ENCODE results near the gene GFI1B. TPM values are rescaled to one million over a fixed set of nuclear protein-coding genes. Genes with fewer than 3 reads are reported as not detected.

GFI1B gene
- total and polyA plus RNA-seq, 2 of the 13 experiments (the other 11 are each of a cell fraction or from before 2014, with no cell fraction given) = 0.15 to 0.51 TPM

DNA sequence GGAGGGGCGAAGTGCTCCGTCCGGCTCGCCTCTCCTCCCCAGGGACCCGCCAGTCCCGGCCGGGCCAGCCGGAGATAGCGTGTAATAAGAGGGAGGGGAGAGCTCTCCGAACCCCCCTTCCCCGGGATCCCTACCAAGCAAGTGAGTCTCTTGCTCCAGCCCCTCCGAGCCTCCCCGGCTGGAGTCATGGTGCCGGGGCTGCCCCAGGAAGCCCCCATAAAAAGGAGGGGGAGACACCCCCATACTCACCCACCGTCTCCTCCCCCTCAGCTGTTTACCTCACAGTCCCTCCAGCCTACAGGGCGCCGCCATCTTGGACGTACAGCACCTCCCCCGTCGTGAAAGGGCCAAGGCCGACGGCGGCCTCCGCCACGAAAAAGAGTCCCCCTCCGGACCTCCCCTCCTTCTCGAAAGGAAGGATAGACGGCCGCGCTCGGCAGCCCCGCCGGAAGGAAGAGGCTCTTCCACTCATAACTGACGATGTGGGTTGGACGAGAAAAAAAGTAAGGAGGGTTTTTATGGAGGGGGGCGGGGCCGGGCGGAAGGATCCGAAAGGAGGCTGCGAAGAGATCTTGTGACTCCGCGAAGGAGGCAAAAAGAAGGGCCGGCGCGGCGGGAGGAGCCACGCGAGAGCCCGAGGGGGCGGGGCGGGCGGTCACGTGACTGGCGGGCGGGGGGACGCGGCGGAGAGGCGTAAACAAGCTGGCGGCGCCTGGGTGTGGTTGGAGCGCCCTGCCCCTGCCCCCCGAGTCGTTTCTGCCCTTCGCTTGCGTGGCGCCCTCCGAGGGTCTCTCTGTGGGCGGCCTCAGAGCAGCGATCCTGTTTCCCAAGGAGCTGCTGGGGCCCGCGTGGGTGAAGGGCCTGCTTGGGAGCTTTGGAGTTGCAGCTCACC lies 34.0 kb upstream of the GFI1B start, which contains the start of gene TSC1 (continued):
- TF ChIP-seq, protein P1, sequence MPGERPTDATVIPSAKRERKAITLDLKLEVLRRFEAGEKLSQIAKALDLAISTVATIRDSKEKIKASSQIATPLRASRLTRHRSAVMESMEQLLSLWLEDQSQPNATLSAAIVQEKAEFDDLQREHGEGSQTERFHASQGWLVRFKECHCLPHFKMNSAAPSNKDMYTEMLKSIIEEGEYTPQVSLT (CRISPR knock-in tag; IDR thresholded peaks at IDR 0.05; ENCODE audit: borderline replicate concordance, low read depth) = no peak
- TF ChIP-seq SMARCE1 (IDR thresholded peaks at IDR 0.05; ENCODE audit: borderline replicate concordance) (no peak), SOX13 (IDR thresholded peaks at IDR 0.05) (no peak), SOX13 (CRISPR knock-in tag; conservative IDR thresholded peaks at IDR 0.05 in 1 of 2, IDR thresholded peaks at IDR 0.05 in 1 of 2) (no peak), ZNF564 (CRISPR knock-in tag; IDR thresholded peaks at IDR 0.05) (peak; percentile 83; the same call in 1 of the 2 replicates), ZEB1 (IDR thresholded peaks at IDR 0.05; ENCODE audit: insufficient replicate concordance, low read depth) (no peak), ZNF468 (CRISPR knock-in tag; IDR thresholded peaks at IDR 0.05) (no peak), RXRA (CRISPR knock-in tag; IDR thresholded peaks at IDR 0.05) (peak; percentile 47; the same call in 1 of the 2 replicates), ZNF83 (CRISPR knock-in tag; IDR thresholded peaks at IDR 0.05; ENCODE audit: borderline replicate concordance) (0 out of 2 replicates have a peak, but pooled peaks have one; percentile 31), MATR3 (CRISPR knock-in tag; IDR thresholded peaks at IDR 0.05) (no peak), HDAC1 (CRISPR knock-in tag; IDR thresholded peaks at IDR 0.05) (peak; percentile 79; the same call in 1 of the 2 replicates), ZNF235 (CRISPR knock-in tag; IDR thresholded peaks at IDR 0.05; ENCODE audit: borderline replicate concordance) (no peak), KLF16 (CRISPR knock-in tag; IDR thresholded peaks at IDR 0.05) (peak; percentile 75 to 98; a peak in 3 of 4 replicates), IKZF5 (CRISPR knock-in tag; IDR thresholded peaks at IDR 0.05) (peak; percentile 73; the same call in 1 of the 2 replicates), PTBP1 (IDR thresholded peaks at IDR 0.05; ENCODE audit: low read depth, low read length, poor library complexity, severe bottlenecking) (peak; percentile 84), PCBP1 (IDR thresholded peaks at IDR 0.05; ENCODE audit: borderline replicate concordance, low read depth, low read length) (peak; percentile 100)
- TF ChIP-seq, protein P2, sequence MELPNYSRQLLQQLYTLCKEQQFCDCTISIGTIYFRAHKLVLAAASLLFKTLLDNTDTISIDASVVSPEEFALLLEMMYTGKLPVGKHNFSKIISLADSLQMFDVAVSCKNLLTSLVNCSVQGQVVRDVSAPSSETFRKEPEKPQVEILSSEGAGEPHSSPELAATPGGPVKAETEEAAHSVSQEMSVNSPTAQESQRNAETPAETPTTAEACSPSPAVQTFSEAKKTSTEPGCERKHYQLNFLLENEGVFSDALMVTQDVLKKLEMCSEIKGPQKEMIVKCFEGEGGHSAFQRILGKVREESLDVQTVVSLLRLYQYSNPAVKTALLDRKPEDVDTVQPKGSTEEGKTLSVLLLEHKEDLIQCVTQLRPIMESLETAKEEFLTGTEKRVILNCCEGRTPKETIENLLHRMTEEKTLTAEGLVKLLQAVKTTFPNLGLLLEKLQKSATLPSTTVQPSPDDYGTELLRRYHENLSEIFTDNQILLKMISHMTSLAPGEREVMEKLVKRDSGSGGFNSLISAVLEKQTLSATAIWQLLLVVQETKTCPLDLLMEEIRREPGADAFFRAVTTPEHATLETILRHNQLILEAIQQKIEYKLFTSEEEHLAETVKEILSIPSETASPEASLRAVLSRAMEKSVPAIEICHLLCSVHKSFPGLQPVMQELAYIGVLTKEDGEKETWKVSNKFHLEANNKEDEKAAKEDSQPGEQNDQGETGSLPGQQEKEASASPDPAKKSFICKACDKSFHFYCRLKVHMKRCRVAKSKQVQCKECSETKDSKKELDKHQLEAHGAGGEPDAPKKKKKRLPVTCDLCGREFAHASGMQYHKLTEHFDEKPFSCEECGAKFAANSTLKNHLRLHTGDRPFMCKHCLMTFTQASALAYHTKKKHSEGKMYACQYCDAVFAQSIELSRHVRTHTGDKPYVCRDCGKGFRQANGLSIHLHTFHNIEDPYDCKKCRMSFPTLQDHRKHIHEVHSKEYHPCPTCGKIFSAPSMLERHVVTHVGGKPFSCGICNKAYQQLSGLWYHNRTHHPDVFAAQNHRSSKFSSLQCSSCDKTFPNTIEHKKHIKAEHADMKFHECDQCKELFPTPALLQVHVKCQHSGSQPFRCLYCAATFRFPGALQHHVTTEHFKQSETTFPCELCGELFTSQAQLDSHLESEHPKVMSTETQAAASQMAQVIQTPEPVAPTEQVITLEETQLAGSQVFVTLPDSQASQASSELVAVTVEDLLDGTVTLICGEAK (IDR thresholded peaks at IDR 0.05) = no peak
- TF ChIP-seq, protein P2 (CRISPR knock-in tag; IDR thresholded peaks at IDR 0.05) = peak; percentile 87

Data from HepG2 (cell line).